Left forelimb (tissue), 1 donor: ENCODE results near the gene WDR81.
A peak's percentile ranks its signal among the peaks of the same experiment; 100 is the strongest.
"Not testable (repeated sequence)": the region's sequence is repeated elsewhere in the genome, so short reads cannot be mapped to it uniquely, and the experiment has no call there.

Source experiments
- DNase-seq: peaks from one replicate; pipeline ENCODE4 v3.0.0-alpha.2; 2018; ENCODE audit warnings: low spot score

The WDR81 gene

DNA sequence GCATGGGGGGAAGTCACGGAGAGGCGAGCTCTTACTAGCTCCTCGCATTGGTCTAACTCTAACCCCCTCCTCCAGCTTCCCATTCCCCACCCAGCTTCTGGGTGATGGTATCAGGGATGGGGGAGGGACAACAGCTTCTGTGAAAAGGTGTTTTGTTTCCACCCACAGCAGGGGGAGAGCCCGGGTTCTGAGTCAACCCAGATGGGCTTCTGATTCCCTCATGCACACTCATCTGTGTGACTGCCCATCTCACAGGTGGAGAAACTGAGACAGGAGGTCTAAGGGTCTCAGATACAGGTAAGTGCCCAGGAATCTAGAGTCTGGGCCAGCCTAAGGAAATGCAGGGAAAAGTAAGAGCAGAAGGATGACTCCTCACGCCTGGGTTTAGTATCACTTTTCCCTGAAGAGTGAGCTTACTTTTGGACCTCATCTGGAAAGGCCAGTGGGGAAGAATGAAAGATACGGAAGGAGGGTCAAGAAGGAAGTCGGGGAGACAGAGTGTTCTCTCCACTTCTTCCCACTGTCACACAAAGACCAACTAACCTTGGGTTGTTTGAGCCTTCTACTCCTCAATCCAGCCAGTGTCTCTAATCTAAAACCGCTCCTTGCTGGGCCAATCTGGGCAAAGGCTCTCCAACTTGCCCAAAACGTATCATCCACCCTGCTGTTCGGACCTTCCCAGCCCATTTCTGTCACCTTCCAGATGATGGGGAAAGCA is 11.2 kb upstream of the WDR81 start:
- no peak for DNase-seq

GRCh38 chr17:1713878-1714426 is 10.6 kb upstream of the WDR81 start:
- peak; percentile 65 for DNase-seq

DNA sequence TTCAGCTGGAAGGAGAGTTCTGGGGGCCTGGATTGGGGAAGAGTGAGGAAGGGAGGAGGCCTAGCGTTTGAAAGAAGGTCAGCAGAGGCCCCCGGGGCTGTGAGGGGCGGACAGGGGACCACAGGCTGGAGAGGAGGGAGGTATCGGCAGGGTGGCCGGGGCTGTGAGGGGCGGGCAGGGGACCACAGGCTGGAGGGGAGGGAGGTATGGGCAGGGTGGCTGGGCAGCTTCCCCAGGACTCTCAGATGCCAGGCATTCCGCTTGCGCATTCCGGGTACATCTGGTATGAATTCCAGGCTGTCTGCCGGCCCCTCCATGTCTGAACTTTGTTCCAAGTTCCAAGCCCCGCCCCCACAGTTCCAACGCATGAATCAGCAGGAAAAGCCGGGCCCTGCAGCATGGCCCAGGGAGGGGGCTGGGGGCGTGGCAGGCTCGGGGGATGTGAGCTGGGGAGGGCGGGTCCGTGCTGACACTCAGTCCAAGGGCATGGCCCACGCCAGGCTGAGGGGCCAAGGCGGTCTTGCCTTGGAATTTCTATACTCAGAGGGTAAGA is 10.0 kb upstream of the WDR81 start:
- DNase-seq: peak; percentile 98

DNA sequence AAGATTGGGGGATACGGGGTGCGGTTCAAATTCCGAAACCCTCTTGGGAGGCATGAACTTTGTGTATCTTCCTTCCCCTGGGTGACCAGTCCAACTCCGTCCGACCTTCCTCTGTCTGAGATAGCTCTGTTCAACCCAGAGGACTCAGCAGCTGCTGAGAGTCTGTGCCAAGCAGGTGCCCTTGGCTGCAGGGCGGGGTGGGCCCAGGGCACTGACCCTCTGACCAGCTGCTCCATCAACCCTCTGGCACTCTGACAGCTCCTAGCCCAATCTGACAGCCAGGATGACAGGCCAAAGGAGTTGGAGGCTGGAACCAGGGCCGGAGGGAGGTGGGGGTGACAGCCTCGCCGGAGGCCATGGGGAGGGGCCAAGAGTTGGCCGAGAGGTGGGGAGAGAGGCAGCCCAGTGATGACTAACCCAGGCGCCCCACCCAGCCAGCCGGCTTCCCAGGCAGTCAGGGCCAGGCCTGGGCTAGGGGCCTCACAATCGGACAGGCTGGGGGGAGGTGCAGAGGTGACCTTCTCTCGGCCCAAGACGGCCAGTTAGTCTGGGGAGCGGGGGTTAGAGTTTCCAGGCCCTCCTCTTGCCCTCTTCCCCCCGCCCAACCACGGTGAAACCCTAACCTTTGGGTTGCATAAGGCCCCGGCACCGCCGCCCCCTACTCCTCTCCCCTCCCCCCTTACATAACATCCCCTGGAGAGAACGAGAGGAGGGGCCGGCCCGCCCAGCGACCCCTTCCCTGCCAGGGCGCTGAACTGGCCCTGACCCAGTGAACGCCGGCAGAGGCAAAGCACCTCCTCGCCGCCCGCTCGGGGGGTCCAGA is 9.3 kb upstream of the WDR81 start:
- DNase-seq: peak; percentile 92

DNA sequence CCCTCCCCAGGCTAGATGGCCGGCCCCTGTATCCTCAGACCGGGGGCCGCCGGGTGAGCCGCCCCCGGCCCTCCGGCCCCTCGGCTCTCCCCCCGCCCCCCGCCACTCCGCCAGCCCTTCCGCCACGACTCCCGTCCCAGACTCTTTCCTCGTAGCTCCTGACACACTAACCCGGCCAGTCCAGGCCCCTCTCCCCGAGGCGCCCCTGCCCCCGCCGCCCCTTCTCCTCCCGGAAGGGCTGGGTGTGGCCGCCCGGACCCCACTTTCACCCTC is 8.8 kb upstream of the WDR81 start:
- no peak for DNase-seq

GRCh38 chr17:1716076-1716911 is 8.2 kb upstream of the WDR81 start:
- DNase-seq: peak; percentile 100

GRCh38 chr17:1716912-1717695 is 7.4 kb upstream of the WDR81 start:
- peak; percentile 85 for DNase-seq

- no peak for DNase-seq
Measured at GRCh38 chr17:1718362-1719165, 5.9 kb upstream of the WDR81 start.

GRCh38 chr17:1720856-1721386 is 3.6 kb upstream of the WDR81 start:
- no peak for DNase-seq

DNA sequence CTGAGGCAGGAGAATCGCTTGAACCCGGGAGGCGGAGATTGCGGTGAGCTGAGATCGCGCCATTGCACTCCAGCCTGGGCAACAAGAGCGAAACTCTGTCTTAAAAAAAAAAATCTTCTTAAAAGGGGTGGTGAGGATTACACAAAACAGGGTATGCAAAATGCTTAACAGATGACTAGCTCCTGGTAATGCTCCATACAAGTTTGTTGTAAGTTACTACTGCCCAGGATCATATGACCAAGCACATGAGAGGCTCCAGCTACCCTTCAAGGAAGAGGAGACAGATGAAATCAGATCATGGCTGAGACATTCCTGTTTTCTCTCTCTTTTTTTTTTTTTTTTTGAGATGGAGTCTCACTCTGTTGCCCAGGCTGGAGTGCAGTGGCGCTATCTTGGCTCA is 2.5 kb upstream of the WDR81 start:
- not testable (repeated sequence) for DNase-seq

GRCh38 chr17:1724869-1725641 is 551 bp downstream of the WDR81 start:
- no peak for DNase-seq

DNA sequence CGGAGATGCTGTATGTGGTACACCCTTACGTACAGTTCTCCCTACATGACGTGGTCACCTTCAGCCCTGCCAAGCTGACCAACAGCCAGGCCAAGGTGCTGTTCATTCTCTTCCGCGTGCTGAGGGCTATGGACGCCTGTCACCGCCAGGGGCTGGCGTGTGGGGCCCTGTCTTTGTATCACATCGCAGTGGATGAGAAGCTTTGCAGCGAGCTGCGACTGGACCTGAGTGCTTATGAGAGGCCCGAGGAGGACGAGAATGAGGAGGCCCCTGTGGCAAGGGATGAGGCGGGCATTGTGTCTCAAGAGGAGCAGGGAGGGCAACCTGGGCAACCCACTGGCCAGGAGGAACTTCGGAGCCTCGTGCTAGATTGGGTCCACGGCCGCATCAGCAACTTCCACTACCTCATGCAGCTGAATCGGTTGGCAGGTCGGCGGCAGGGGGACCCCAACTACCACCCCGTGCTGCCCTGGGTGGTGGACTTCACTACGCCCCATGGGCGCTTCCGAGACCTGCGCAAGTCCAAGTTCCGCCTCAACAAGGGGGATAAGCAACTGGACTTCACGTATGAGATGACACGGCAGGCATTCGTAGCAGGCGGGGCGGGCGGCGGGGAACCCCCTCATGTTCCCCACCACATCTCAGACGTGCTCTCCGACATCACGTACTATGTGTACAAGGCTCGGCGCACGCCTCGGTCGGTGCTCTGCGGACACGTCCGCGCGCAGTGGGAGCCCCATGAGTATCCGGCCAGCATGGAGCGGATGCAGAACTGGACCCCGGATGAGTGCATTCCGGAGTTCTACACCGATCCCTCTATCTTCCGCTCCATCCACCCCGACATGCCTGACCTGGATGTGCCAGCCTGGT is 1.4 kb downstream of the WDR81 start:
- DNase-seq: no peak

DNA sequence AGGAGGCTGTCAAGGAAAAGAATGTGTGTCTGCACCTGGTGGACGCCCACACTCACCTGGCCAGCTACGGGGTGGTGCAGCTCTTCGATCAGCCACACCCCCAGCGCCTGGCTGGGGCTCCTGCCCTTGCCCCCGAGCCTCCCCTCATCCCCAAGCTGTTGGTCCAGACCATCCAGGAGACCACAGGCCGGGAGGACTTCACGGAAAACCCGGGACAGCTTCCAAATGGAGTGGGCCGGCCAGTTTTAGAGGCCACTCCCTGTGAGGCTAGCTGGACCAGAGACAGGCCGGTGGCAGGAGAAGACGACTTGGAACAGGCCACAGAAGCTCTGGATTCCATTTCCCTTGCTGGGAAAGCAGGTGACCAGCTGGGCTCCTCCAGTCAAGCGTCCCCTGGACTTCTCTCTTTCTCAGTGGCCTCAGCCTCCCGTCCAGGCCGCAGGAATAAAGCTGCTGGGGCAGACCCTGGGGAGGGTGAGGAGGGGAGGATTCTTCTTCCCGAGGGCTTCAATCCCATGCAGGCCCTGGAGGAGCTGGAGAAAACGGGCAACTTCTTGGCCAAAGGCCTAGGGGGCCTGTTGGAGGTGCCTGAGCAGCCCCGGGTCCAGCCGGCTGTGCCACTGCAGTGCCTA is 2.2 kb downstream of the WDR81 start:
- no peak for DNase-seq

- no peak for DNase-seq
Measured at GRCh38 chr17:1727258-1727789, 2.8 kb downstream of the WDR81 start.

DNA sequence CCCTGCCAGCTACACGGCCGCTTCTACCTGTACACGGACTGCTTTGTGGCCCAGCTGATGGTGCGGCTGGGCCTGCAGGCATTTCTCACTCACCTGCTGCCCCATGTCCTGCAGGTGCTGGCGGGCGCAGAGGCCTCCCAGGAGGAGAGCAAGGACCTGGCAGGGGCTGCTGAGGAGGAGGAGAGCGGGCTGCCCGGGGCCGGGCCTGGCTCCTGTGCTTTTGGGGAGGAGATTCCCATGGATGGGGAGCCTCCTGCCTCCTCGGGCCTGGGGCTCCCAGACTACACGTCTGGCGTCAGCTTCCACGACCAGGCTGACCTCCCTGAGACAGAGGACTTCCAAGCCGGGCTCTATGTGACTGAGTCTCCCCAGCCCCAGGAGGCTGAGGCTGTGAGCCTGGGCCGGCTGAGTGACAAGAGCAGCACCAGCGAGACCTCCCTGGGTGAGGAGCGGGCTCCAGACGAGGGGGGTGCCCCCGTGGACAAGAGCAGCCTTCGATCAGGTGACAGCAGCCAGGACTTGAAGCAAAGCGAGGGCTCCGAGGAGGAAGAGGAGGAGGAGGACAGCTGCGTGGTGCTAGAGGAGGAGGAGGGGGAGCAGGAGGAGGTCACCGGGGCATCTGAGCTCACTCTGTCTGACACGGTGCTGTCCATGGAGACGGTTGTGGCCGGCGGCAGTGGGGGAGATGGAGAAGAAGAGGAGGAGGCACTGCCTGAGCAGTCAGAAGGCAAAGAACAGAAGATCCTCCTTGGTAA is 3.5 kb downstream of the WDR81 start:
- no peak for DNase-seq

DNA sequence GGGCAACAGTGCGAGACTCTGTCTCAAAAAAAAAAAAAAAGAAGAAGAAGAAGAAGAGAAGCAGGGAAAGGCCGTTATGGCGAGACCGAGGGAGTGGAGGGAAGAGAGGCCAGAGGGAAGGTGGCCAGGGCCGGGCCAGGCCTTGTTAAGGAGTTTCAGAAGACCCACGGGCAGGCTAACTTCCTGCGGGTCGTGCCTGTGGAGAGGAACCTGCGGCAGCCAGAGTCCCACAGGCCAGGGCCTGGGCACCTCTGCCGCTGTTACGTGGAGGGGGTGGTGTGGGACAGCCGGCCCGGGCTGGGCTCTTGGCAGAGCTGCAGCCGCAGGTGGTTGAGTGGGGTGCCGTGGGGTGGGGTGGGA is 5.4 kb downstream of the WDR81 start:
- no peak for DNase-seq
